ENCODE data around the gene MTRFR. TPM values are rescaled to one million over a fixed set of nuclear protein-coding genes. Genes with fewer than 3 reads are reported as not detected.

Gene MTRFR
- polyA plus RNA-seq, 1 donor (not counting 4 experiments of a cell fraction or from before 2014, with no cell fraction given), result 8.5 TPM

GRCh38 chr12:123223241-123223668, 10.0 kb upstream of the MTRFR start:
- DNase-seq (ENCODE audit: low read depth, low spot score) (no peak), FAIRE-seq (no peak)
- dilution Hi-C loops (cut with MboI; ENCODE audit: extremely low pct_ligation_motif_present, low sequenced_read_pairs), result no loop called here
- no peaks in the 10 kb centered on the region for H3K9me3 ChIP-seq (ENCODE audit: control insufficient read depth, low read depth, low read length)
- H3K79me2 ChIP-seq (ENCODE audit: control insufficient read depth, insufficient read depth, low read length), result no peaks in the 10 kb centered on the region
- H3K27ac ChIP-seq (ENCODE audit: control insufficient read depth, insufficient read depth, low read length), result no peak overlapping the region
- no peaks in the 10 kb centered on the region for H3K9me1 ChIP-seq (ENCODE audit: control insufficient read depth, extremely low read depth, insufficient read depth, low read length)
- H2AFZ ChIP-seq (ENCODE audit: control insufficient read depth, low read length), result no peak overlapping the region
- H3K4me2 ChIP-seq (ENCODE audit: control insufficient read depth, extremely low read depth, insufficient read depth, low read depth, low read length), result no peak overlapping the region
- H3K4me1 ChIP-seq (ENCODE audit: control insufficient read depth, extremely low read depth, insufficient read depth, low read length), result no peaks in the 10 kb centered on the region
- H3K27me3 ChIP-seq (ENCODE audit: control insufficient read depth, extremely low read depth, insufficient read depth, low read length), result no peaks in the 10 kb centered on the region
- H4K20me1 ChIP-seq (ENCODE audit: control insufficient read depth, extremely low read depth, insufficient read depth, low read length), result no peaks in the 10 kb centered on the region
- no peak overlapping the region for H3K9ac ChIP-seq (ENCODE audit: control insufficient read depth, extremely low read depth, insufficient read depth, low read length)
- H3K36me3 ChIP-seq (ENCODE audit: control insufficient read depth in 2 of 2, extremely low read depth in 1 of 2, insufficient read depth in 2 of 2, low read length in 2 of 2), result peaks cover 0 to 3% of the 10 kb centered on the region in 2 experiments
- H3K4me3 ChIP-seq (ENCODE audit: control insufficient read depth in 2 of 3, extremely low read depth in 1 of 3, insufficient read depth in 2 of 3, low read depth in 1 of 3, low read length in 3 of 3), result no peak overlapping the region
- no peak for TF ChIP-seq EZH2 (IDR thresholded peaks at IDR 0.05; ENCODE audit: low read length)
- TF ChIP-seq CTCF (optimal IDR thresholded peaks at IDR 0.05 in 1 of 3, IDR thresholded peaks at IDR 0.05 in 1 of 3, conservative IDR thresholded peaks at IDR 0.05 in 1 of 3; ENCODE audit: extremely low read depth in 1 of 3, insufficient read depth in 2 of 3, low read length in 3 of 3), result no peak

GRCh38 chr12:123225443-123225842, 7.8 kb upstream of the MTRFR start:
- Histone ChIP-seq H3K9ac (ENCODE audit: control insufficient read depth, extremely low read depth, insufficient read depth, low read length) (no peak overlapping the region), H3K27ac (ENCODE audit: control insufficient read depth, insufficient read depth, low read length) (no peak overlapping the region), H3K4me3 (ENCODE audit: control insufficient read depth in 2 of 3, extremely low read depth in 1 of 3, insufficient read depth in 2 of 3, low read depth in 1 of 3, low read length in 3 of 3) (no peak overlapping the region), H3K9me3 (ENCODE audit: control insufficient read depth, low read depth, low read length) (no peaks in the 10 kb centered on the region), H3K36me3 (ENCODE audit: control insufficient read depth in 2 of 2, extremely low read depth in 1 of 2, insufficient read depth in 2 of 2, low read length in 2 of 2) (peaks cover 0 to 3% of the 10 kb centered on the region in 2 experiments), H3K4me2 (ENCODE audit: control insufficient read depth, extremely low read depth, insufficient read depth, low read depth, low read length) (no peak overlapping the region), H3K27me3 (ENCODE audit: control insufficient read depth, extremely low read depth, insufficient read depth, low read length) (no peaks in the 10 kb centered on the region), H3K4me1 (ENCODE audit: control insufficient read depth, extremely low read depth, insufficient read depth, low read length) (no peaks in the 10 kb centered on the region), H3K9me1 (ENCODE audit: control insufficient read depth, extremely low read depth, insufficient read depth, low read length) (no peaks in the 10 kb centered on the region), H4K20me1 (ENCODE audit: control insufficient read depth, extremely low read depth, insufficient read depth, low read length) (no peaks in the 10 kb centered on the region), H2AFZ (ENCODE audit: control insufficient read depth, low read length) (no peak overlapping the region), H3K79me2 (ENCODE audit: control insufficient read depth, insufficient read depth, low read length) (peaks cover under 1% of the 10 kb centered on the region)
- FAIRE-seq (no peak), DNase-seq (ENCODE audit: low read depth, low spot score) (no peak)
- dilution Hi-C loops (cut with MboI; ENCODE audit: extremely low pct_ligation_motif_present, low sequenced_read_pairs), result no loop called here
- no peak for TF ChIP-seq EZH2 (IDR thresholded peaks at IDR 0.05; ENCODE audit: low read length)
- TF ChIP-seq CTCF (optimal IDR thresholded peaks at IDR 0.05 in 1 of 3, IDR thresholded peaks at IDR 0.05 in 1 of 3, conservative IDR thresholded peaks at IDR 0.05 in 1 of 3; ENCODE audit: extremely low read depth in 1 of 3, insufficient read depth in 2 of 3, low read length in 3 of 3), result no peak

All from keratinocyte (primary cell).